Mammary epithelial cell (primary cell): Measurements from ENCODE around the gene HDAC4.

Experiments
- CTCF ChIP-seq, 2 donors: IDR thresholded peaks in 1 of 2; conservative IDR thresholded peaks in 1 of 2; 2 replicates each; pipeline ENCODE4 v1.5.1; 2011 to 2012; ENCODE audit warnings: inconsistent platforms in 2 of 2, low read length in 2 of 2, mild to moderate bottlenecking in 2 of 2, control low read depth in 1 of 2, low read depth in 1 of 2; ENCODE audit not compliant: insufficient read depth in 1 of 2; ENCODE audit errors: extremely low read depth in 1 of 2
- EZH2 ChIP-seq: IDR thresholded peaks from 2 replicates; pipeline ENCODE4 v1.6.1; 2012; ENCODE audit warnings: low read length, inconsistent platforms, borderline replicate concordance

- TF ChIP-seq CTCF (conservative IDR thresholded peaks at IDR 0.05 in 1 of 2, IDR thresholded peaks at IDR 0.05 in 1 of 2; ENCODE audit: extremely low read depth in 1 of 2, insufficient read depth in 1 of 2, low read depth in 1 of 2, low read length in 2 of 2) = no peak
- TF ChIP-seq EZH2 = no peak
Measured at GRCh38 chr2:239085201-239085992, 315.4 kb downstream of the HDAC4 start.
